ENCODE measurements around the gene CILP.
A peak's percentile ranks its signal among the peaks of the same experiment; 100 is the strongest.

CILP gene

DNA sequence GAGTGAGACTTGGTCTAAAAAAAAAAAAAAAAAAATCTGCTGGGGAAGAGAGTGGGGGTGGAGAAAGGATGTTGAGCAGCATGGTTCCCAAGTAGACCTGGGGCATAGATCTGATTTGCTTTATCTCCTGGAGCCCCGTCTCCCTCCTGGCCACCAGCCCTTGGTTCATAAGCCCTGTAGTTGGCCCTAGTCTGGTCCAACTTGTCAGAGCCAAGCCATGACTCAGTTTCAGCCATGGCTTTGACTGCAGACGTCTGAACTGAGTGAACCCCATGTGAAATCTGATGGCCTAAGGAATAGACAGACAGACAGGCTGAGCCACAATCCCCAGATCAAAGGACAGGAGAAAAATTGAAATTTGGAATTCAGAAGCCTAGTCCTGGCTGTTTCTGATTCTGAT lies 2.0 kb upstream of the CILP start:
- H3K79me2 ChIP-seq (ENCODE audit: insufficient read depth, low read length), result no peaks in the 10 kb centered on the region
- H3K9me2 ChIP-seq (replicated peaks; ENCODE audit: insufficient read depth, low read length), result no peaks in the 10 kb centered on the region
- H4K20me1 ChIP-seq (ENCODE audit: low read depth, low read length), result no peaks in the 10 kb centered on the region
- H3K36me3 ChIP-seq (ENCODE audit: low read length), result no peaks in the 10 kb centered on the region
- H3F3A ChIP-seq (ENCODE audit: insufficient read depth), result no peaks in the 10 kb centered on the region
- no peak overlapping the region for H3K4me3 ChIP-seq (ENCODE audit: insufficient read depth, low read length, poor library complexity, severe bottlenecking)
- no peak overlapping the region for H3K4me2 ChIP-seq (ENCODE audit: low read depth, low read length, poor library complexity, severe bottlenecking)
- no peak overlapping the region for H2AFZ ChIP-seq (ENCODE audit: low read depth, low read length, severe bottlenecking)
- no peaks in the 10 kb centered on the region for H3K27me3 ChIP-seq (ENCODE audit: low read length)
- no peaks in the 10 kb centered on the region for H3K9me3 ChIP-seq (ENCODE audit: insufficient read depth, low read length)
- no peak overlapping the region for H3K27ac ChIP-seq (ENCODE audit: low read depth, low read length)
- TF ChIP-seq EZH2phosphoT487 (conservative IDR thresholded peaks at IDR 0.05; ENCODE audit: low read length), result no peak
- TF ChIP-seq, protein P1, sequence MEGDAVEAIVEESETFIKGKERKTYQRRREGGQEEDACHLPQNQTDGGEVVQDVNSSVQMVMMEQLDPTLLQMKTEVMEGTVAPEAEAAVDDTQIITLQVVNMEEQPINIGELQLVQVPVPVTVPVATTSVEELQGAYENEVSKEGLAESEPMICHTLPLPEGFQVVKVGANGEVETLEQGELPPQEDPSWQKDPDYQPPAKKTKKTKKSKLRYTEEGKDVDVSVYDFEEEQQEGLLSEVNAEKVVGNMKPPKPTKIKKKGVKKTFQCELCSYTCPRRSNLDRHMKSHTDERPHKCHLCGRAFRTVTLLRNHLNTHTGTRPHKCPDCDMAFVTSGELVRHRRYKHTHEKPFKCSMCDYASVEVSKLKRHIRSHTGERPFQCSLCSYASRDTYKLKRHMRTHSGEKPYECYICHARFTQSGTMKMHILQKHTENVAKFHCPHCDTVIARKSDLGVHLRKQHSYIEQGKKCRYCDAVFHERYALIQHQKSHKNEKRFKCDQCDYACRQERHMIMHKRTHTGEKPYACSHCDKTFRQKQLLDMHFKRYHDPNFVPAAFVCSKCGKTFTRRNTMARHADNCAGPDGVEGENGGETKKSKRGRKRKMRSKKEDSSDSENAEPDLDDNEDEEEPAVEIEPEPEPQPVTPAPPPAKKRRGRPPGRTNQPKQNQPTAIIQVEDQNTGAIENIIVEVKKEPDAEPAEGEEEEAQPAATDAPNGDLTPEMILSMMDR (IDR thresholded peaks at IDR 0.05; ENCODE audit: insufficient read depth, low read length, poor library complexity, severe bottlenecking), result no peak
- H3K9ac ChIP-seq (ENCODE audit: low read length), result no peak overlapping the region

- Histone ChIP-seq H3F3A (ENCODE audit: insufficient read depth) (no peaks in the 10 kb centered on the region), H3K9me2 (replicated peaks; ENCODE audit: insufficient read depth, low read length) (no peaks in the 10 kb centered on the region), H3K4me3 (ENCODE audit: insufficient read depth, low read length, poor library complexity, severe bottlenecking) (no peak overlapping the region), H4K20me1 (ENCODE audit: low read depth, low read length) (no peaks in the 10 kb centered on the region), H3K9me3 (ENCODE audit: insufficient read depth, low read length) (no peaks in the 10 kb centered on the region), H3K27ac (ENCODE audit: low read depth, low read length) (no peak overlapping the region), H3K79me2 (ENCODE audit: insufficient read depth, low read length) (no peaks in the 10 kb centered on the region), H2AFZ (ENCODE audit: low read depth, low read length, severe bottlenecking) (no peak overlapping the region), H3K27me3 (ENCODE audit: low read length) (no peaks in the 10 kb centered on the region), H3K4me2 (ENCODE audit: low read depth, low read length, poor library complexity, severe bottlenecking) (no peak overlapping the region), H3K36me3 (ENCODE audit: low read length) (no peaks in the 10 kb centered on the region), H3K9ac (ENCODE audit: low read length) (no peak overlapping the region)
- TF ChIP-seq EZH2phosphoT487 (conservative IDR thresholded peaks at IDR 0.05; ENCODE audit: low read length), result no peak
- TF ChIP-seq, protein P1 (IDR thresholded peaks at IDR 0.05; ENCODE audit: insufficient read depth, low read length, poor library complexity, severe bottlenecking), result peak; percentile 49
These were observed 824 bp upstream of the CILP start for GRCh38 chr15:65212097-65212496.

DNA sequence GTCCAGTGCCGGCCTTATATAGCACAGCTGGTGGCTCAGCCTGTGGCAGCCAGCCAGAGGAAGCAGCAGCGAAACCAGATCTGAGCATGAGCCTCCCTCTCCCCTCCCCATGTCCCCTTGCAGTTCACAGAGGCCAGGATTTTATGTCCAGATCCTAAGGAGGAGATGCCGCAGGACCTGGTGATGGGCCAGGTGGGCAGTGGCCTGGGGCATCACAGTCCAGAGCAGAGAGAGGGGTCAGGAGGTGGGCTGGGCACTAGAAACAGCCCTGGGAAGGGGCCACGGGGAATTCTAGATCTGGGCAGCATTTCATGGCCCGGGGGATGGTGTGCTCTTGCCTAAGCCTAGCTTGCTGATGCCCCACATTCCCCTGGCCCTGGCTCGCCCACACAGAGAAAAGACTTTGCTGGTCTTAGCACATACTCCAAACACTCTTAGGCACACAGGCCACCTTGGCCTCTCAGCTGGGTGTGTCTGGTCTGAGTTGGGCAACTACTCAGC lies 259 bp upstream of the CILP start:
- no peaks in the 10 kb centered on the region for H3F3A ChIP-seq (ENCODE audit: insufficient read depth)
- no peak overlapping the region for H2AFZ ChIP-seq (ENCODE audit: low read depth, low read length, severe bottlenecking)

More for the DNA sequence above, 259 bp upstream of the CILP start:
- no peaks in the 10 kb centered on the region for H3K36me3 ChIP-seq (ENCODE audit: low read length)
- H3K9ac ChIP-seq (ENCODE audit: low read length), result no peak overlapping the region
- TF ChIP-seq EZH2phosphoT487 (conservative IDR thresholded peaks at IDR 0.05; ENCODE audit: low read length), result no peak
- TF ChIP-seq, protein P1 (IDR thresholded peaks at IDR 0.05; ENCODE audit: insufficient read depth, low read length, poor library complexity, severe bottlenecking), result no peak
- no peaks in the 10 kb centered on the region for H3K9me2 ChIP-seq (replicated peaks; ENCODE audit: insufficient read depth, low read length)
- H3K79me2 ChIP-seq (ENCODE audit: insufficient read depth, low read length), result no peaks in the 10 kb centered on the region
- no peaks in the 10 kb centered on the region for H3K9me3 ChIP-seq (ENCODE audit: insufficient read depth, low read length)
- no peak overlapping the region for H3K27ac ChIP-seq (ENCODE audit: low read depth, low read length)
- no peaks in the 10 kb centered on the region for H3K27me3 ChIP-seq (ENCODE audit: low read length)
- H4K20me1 ChIP-seq (ENCODE audit: low read depth, low read length), result no peaks in the 10 kb centered on the region
- no peak overlapping the region for H3K4me2 ChIP-seq (ENCODE audit: low read depth, low read length, poor library complexity, severe bottlenecking)
- no peak overlapping the region for H3K4me3 ChIP-seq (ENCODE audit: insufficient read depth, low read length, poor library complexity, severe bottlenecking)

Data from SU-DHL-6 (cell line).